Right lobe of liver (tissue), 6 donors: Measurements from ENCODE around the gene DAZAP1. TPM values are rescaled to one million over a fixed set of nuclear protein-coding genes. Genes with fewer than 3 reads are reported as not detected.

Source experiments
- ATAC-seq, 4 donors: fragments of 200-7000 bp; cut with Tn5 transposase; one replicate each; pipeline ENCODE4 v1.9.1; 2020; ENCODE audit warnings: mild to moderate bottlenecking in 4 of 4, moderate library complexity in 4 of 4
- DNase-seq, 3 donors: peaks; one replicate each; pipeline ENCODE4 v3.0.0-alpha.2; 2020
- H3K27ac ChIP-seq, 3 donors: fragments of 200-600 bp; one replicate each; pipeline ENCODE4 v1.8.0; 2022
- H3K27me3 ChIP-seq, 2 donors: fragments of 200-600 bp; one replicate each; pipeline ENCODE4 v1.8.0; 2022
- H3K36me3 ChIP-seq, 4 donors: fragments of 200-600 bp; sonication (generic) in 1 of 4; one replicate each; pipeline versions ENCODE4 v1.5.1 to v1.8.0; 2017 to 2022; ENCODE audit warnings: control low read depth in 1 of 4
- H3K4me1 ChIP-seq, 4 donors: fragments of 200-600 bp; sonication (generic) in 1 of 4; one replicate each; pipeline versions ENCODE4 v1.5.1 to v1.8.0; 2017 to 2022; ENCODE audit warnings: control low read depth in 1 of 4
- H3K4me3 ChIP-seq, 3 donors: fragments of 200-600 bp; one replicate each; pipeline ENCODE4 v1.8.0; 2022
- H3K9me3 ChIP-seq, 4 donors: fragments of 200-600 bp; sonication (generic) in 1 of 4; one replicate each; pipeline versions ENCODE4 v1.5.1 to v1.8.0; 2017 to 2022; ENCODE audit warnings: control low read depth in 1 of 4
- CTCF ChIP-seq, 4 donors: fragments of 200-600 bp in 3 of 4; fragments of 450-650 bp in 1 of 4; IDR thresholded peaks; one replicate each; pipeline versions ENCODE4 v1.5.1 to v1.8.0; 2016 to 2022; ENCODE audit warnings: antibody characterized with exemption in 4 of 4, mild to moderate bottlenecking in 2 of 4
- POLR2A ChIP-seq: fragments of 450-650 bp; IDR thresholded peaks from one replicate; pipeline ENCODE4 v1.6.1; 2017; ENCODE audit warnings: antibody characterized with exemption, mild to moderate bottlenecking
- WGBS: methylation state at CpG from one replicate; pipeline ENCODE4 v1.1.6; 2018; ENCODE audit warnings: low coverage, low lambda C conversion rate; ENCODE audit not compliant: insufficient coverage; ENCODE audit errors: missing lambda C conversion rate; 5-methylcytosine and 5-hydroxymethylcytosine counted together
- intact Hi-C, 2 donors: fragments of 100-400 bp; cut with DNase I; formaldehyde crosslinking; loops; one replicate each; pipeline versions ENCODE4 v1.11.2 to v1.14.1; 2022
- total RNA-seq, 6 experiments: library from RNA; depleted of rRNA in 2 of 6; stranded (reverse); fragments of >200 nt in 2 of 6; fragmentation: NEBNext Ultra II Directional in 3 of 6; extraction: Animal tissue kit (Norgen Biotek cat#: 25700) in 3 of 6; gene quantifications; one replicate each; pipeline versions ENCODE4 v1.1.0 to v1.2.4, GENCODE V29; 2016 to 2023
- donor health status: DM: no; HTN: yes; CAD: no.
- donor health status: DM: no; HTN: no; CAD: no.
- donor health status: DM: no; HTN: no; CAD: no.
- donor health status: DM: no; HTN: yes; CAD: no.
- donor health status: DM: no; HTN: yes; CAD: no.

DAZAP1 gene
- total RNA-seq, 6 experiments from 2014 or later = 22.3 to 50.9 (median 42.2) TPM

- 0% methylated on average over 6 of the region's 47 CpGs for WGBS
- no peak overlapping the region for H3K4me3 ChIP-seq
- no peak overlapping the region for H3K27ac ChIP-seq
- H3K36me3 ChIP-seq = no peaks in the 10 kb centered on the region
- intact Hi-C loops = no loop called here
- ATAC-seq (peak; percentile 16 to 37 (median 26)), DNase-seq (peak in 1 of 3 donors; percentile 66)
- no peaks in the 10 kb centered on the region for H3K9me3 ChIP-seq
- peak in 1 of 4 donors; percentile 15 for TF ChIP-seq CTCF (IDR thresholded peaks at IDR 0.05)
- no peak for TF ChIP-seq POLR2A
- H3K4me1 ChIP-seq = peaks cover 0 to 49% (median 10%) of the 10 kb centered on the region in 4 donors
- peaks cover 0 to 41% of the 10 kb centered on the region in 2 donors for H3K27me3 ChIP-seq
These were observed 61.5 kb downstream of the DAZAP1 start for GRCh38 chr19:1468821-1469254.

- WGBS = 0% methylated on average over 3 of the region's 117 CpGs
- TF ChIP-seq POLR2A (no peak), CTCF (IDR thresholded peaks at IDR 0.05) (no peak)
- intact Hi-C loops = no loop called here
- H3K9me3 ChIP-seq = no peaks in the 10 kb centered on the region
- peaks cover 0 to 41% of the 10 kb centered on the region in 2 donors for H3K27me3 ChIP-seq
- peaks cover 0 to 49% (median 10%) of the 10 kb centered on the region in 4 donors for H3K4me1 ChIP-seq
- ATAC-seq = peak in 2 of 4 donors; percentile 1 to 4
- peak in 1 of 3 donors; percentile 25 for DNase-seq
- peak overlapping the region in 1 of 3 donors; percentile 33 for H3K4me3 ChIP-seq
- H3K27ac ChIP-seq = no peak overlapping the region
- H3K36me3 ChIP-seq = no peaks in the 10 kb centered on the region
These were observed 62.1 kb downstream of the DAZAP1 start for GRCh38 chr19:1469255-1470054.

- Histone ChIP-seq H3K9me3 (no peaks in the 10 kb centered on the region), H3K4me1 (peaks cover 0 to 49% (median 10%) of the 10 kb centered on the region in 4 donors), H3K27me3 (peaks cover 0 to 41% of the 10 kb centered on the region in 2 donors), H3K36me3 (no peaks in the 10 kb centered on the region), H3K4me3 (peak overlapping the region in 2 of 3 donors; percentile 18 to 33), H3K27ac (no peak overlapping the region)
- ATAC-seq (peak in 2 of 4 donors; percentile 5 to 6), DNase-seq (no peak)
- intact Hi-C loops = no loop called here
- no peak for TF ChIP-seq CTCF (IDR thresholded peaks at IDR 0.05)
- no CpG with 5 or more reads among the region's 22 CpGs for WGBS
These were observed 62.6 kb downstream of the DAZAP1 start for GRCh38 chr19:1470055-1470304.

- no peak for TF ChIP-seq POLR2A
- no peak for TF ChIP-seq CTCF (IDR thresholded peaks at IDR 0.05)
- peaks cover 0 to 49% (median 10%) of the 10 kb centered on the region in 4 donors for H3K4me1 ChIP-seq
- no CpG with 5 or more reads among the region's 67 CpGs for WGBS
- peak overlapping the region; percentile 3 to 33 (median 18) for H3K4me3 ChIP-seq
- ATAC-seq = peak in 3 of 4 donors; percentile 38 to 50 (median 50)
- no peak overlapping the region for H3K27ac ChIP-seq
- intact Hi-C loops = no loop called here
- DNase-seq = peak in 2 of 3 donors; percentile 51 to 56
- H3K9me3 ChIP-seq = no peaks in the 10 kb centered on the region
- no peaks in the 10 kb centered on the region for H3K36me3 ChIP-seq
- H3K27me3 ChIP-seq = peaks cover 0 to 41% of the 10 kb centered on the region in 2 donors
These were observed 63.1 kb downstream of the DAZAP1 start for GRCh38 chr19:1470305-1471009.
